ENCODE results near the gene RPL23. TPM values are rescaled to one million over a fixed set of nuclear protein-coding genes. Genes with fewer than 3 reads are reported as not detected.

RPL23 gene
- total RNA-seq, 4 donors from 2014 or later, result 721 to 1,711 (median 1,283) TPM

DNA sequence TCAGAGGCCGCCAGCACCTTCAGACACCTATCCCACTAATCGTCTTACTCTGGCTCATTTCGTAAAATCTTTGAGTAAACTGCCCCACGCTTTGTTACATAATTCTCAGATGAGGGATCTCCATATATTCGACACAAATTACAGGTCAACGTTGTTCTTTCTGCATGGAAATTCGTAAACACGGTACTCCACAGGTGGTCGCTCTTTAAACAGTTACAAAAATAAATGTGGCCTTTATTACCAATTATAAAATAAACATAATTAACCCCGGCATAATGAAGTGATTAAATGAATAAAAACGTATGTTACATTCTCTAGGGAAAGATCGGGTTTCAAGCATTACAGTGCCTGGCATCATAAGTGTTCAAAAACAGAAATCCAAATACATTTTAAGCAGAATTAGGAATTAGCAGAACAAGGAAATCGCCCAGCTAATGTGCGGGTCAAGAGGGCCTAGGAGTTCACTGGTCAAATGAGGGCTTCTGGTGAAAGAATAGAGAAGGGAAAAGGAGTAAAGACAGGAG is 53.2 kb downstream of the RPL23 start:
- no peak for TF ChIP-seq POLR2AphosphoS5 (IDR thresholded peaks at IDR 0.05)
- no peak for TF ChIP-seq POLR2A (IDR thresholded peaks at IDR 0.05; ENCODE audit: low read depth)
- TF ChIP-seq EP300 (IDR thresholded peaks at IDR 0.05), result no peak
- TF ChIP-seq, protein P1, sequence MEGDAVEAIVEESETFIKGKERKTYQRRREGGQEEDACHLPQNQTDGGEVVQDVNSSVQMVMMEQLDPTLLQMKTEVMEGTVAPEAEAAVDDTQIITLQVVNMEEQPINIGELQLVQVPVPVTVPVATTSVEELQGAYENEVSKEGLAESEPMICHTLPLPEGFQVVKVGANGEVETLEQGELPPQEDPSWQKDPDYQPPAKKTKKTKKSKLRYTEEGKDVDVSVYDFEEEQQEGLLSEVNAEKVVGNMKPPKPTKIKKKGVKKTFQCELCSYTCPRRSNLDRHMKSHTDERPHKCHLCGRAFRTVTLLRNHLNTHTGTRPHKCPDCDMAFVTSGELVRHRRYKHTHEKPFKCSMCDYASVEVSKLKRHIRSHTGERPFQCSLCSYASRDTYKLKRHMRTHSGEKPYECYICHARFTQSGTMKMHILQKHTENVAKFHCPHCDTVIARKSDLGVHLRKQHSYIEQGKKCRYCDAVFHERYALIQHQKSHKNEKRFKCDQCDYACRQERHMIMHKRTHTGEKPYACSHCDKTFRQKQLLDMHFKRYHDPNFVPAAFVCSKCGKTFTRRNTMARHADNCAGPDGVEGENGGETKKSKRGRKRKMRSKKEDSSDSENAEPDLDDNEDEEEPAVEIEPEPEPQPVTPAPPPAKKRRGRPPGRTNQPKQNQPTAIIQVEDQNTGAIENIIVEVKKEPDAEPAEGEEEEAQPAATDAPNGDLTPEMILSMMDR (IDR thresholded peaks at IDR 0.05), result no peak
- 19% methylated on average over 14 of the region's 14 CpGs for WGBS
- Histone ChIP-seq H3K4me1 (peaks cover 29 to 42% (median 41%) of the 10 kb centered on the region in 4 donors), H3K4me3 (peak overlapping the region; percentile 78 to 95 (median 92)), H3K9me3 (no peaks in the 10 kb centered on the region), H3K27me3 (no peaks in the 10 kb centered on the region), H3K36me3 (peaks cover 39 to 54% (median 45%) of the 10 kb centered on the region in 4 donors), H3K27ac (replicated peaks in 1 of 4) (peak overlapping the region; percentile 97 to 100 (median 98))
- intact Hi-C loops (cut with DNase I), result no loop called here
- no peak for DNase-seq (ENCODE audit: extremely low spot score)

GRCh38 chr17:38799501-38800236 is 53.9 kb downstream of the RPL23 start, which contains the start of gene PIP4K2B:
PIP4K2B (minus strand) TSS chr17:38799556; CDS start chr17:38799424, 132 bp downstream.
- 0% methylated on average over 13 of the region's 76 CpGs for WGBS
- Histone ChIP-seq H3K27ac (replicated peaks in 1 of 4) (peak within 1 kb of the TSS; percentile 97 to 100 (median 98)), H3K4me1 (peaks cover 29 to 42% (median 42%) of the 10 kb centered on the region in 4 donors), H3K27me3 (no peaks in the 10 kb centered on the region), H3K9me3 (no peaks in the 10 kb centered on the region), H3K36me3 (peaks cover 33 to 50% (median 40%) of the 10 kb centered on the region in 4 donors), H3K4me3 (peak within 1 kb of the TSS; percentile 78 to 95 (median 92))
- intact Hi-C loops (cut with DNase I), result loop anchor here (5.0 to 10.0 kb wide), 2 partner anchors 42 to 65 kb away; partner anchors contain the start of gene CISD3
- TF ChIP-seq EP300 (IDR thresholded peaks at IDR 0.05) (no peak), POLR2AphosphoS5 (IDR thresholded peaks at IDR 0.05) (peak; percentile 83 to 91), POLR2A (IDR thresholded peaks at IDR 0.05; ENCODE audit: low read depth) (no peak)
- TF ChIP-seq, protein P1 (IDR thresholded peaks at IDR 0.05), result peak in 1 of 3 experiments; percentile 13
- peak; percentile 99 for DNase-seq (ENCODE audit: extremely low spot score)

- Histone ChIP-seq H3K36me3 (peaks cover 25 to 42% (median 32%) of the 10 kb centered on the region in 4 donors), H3K4me3 (peak overlapping the region; percentile 78 to 95 (median 92)), H3K4me1 (peaks cover 29 to 45% (median 42%) of the 10 kb centered on the region in 4 donors), H3K27me3 (no peaks in the 10 kb centered on the region), H3K9me3 (no peaks in the 10 kb centered on the region), H3K27ac (replicated peaks in 1 of 4) (peak overlapping the region; percentile 97 to 100 (median 98))
- DNase-seq (ENCODE audit: extremely low spot score), result no peak
- no peak for TF ChIP-seq EP300 (IDR thresholded peaks at IDR 0.05)
- no peak for TF ChIP-seq POLR2A (IDR thresholded peaks at IDR 0.05; ENCODE audit: low read depth)
- no peak for TF ChIP-seq POLR2AphosphoS5 (IDR thresholded peaks at IDR 0.05)
- TF ChIP-seq, protein P1 (IDR thresholded peaks at IDR 0.05), result no peak
- intact Hi-C loops (cut with DNase I), result loop anchor here (5.0 to 10.0 kb wide), 2 partner anchors 42 to 64 kb away; partner anchors contain the start of gene CISD3
- under 1% methylated on average over 41 of the region's 53 CpGs for WGBS
These were observed 54.7 kb downstream of the RPL23 start for GRCh38 chr17:38798614-38799500.

Small RNA genes lying within 50 kb of the gene (small RNA-seq; reads per million reads assigned to genes)
- 0 to 0.17 (median 0.17) reads per million in 3 donors for gene MIR4727
- 0 reads per million in 3 donors for gene SNORA21
- gene SNORA21B, result 0 reads per million in 3 donors

Other genes with a start within 250 kb of the RPL23 start
- 1 to 10 TPM; 1.2 to 2.7 (median 2.3) TPM for gene SRCIN1, start 247.8 kb downstream of the RPL23 start, total RNA-seq
- 1 to 10 TPM in 3 of 4 donors, under 1 TPM in 1; 0.42 to 7.3 (median 2.7) TPM for gene EPOP, start 178.8 kb downstream of the RPL23 start, total RNA-seq
- 10 to 100 TPM; 62.7 to 83.6 (median 73.0) TPM for gene MLLT6, start 148.4 kb downstream of the RPL23 start, total RNA-seq
- 10 to 100 TPM; 10.1 to 18.5 (median 18.0) TPM for gene CISD3, start 123.4 kb downstream of the RPL23 start, total RNA-seq
- 10 to 100 TPM; 10.3 to 15.7 (median 12.4) TPM for gene PCGF2, start 105.4 kb downstream of the RPL23 start, total RNA-seq
- 100 to 1,000 TPM; 122 to 158 (median 137) TPM for gene PSMB3, start 101.0 kb downstream of the RPL23 start, total RNA-seq
- 10 to 100 TPM; 39.5 to 72.1 (median 53.2) TPM for gene PIP4K2B, start 54.2 kb downstream of the RPL23 start, total RNA-seq
- gene CWC25, start 28.4 kb downstream of the RPL23 start, total RNA-seq, result 10 to 100 TPM; 16.5 to 27.8 (median 19.6) TPM
- gene LASP1, start 16.3 kb upstream of the RPL23 start, total RNA-seq, result 100 to 1,000 TPM in 1 of 4 donors, 10 to 100 TPM in 3; 46.9 to 102 (median 74.7) TPM
- gene FBXO47, start 113.7 kb upstream of the RPL23 start, total RNA-seq, result under 1 TPM in 1 of 4 donors, not detected in 3; 0.26 TPM